Right atrium auricular region (tissue), 2 donors: Measurements from ENCODE around the gene MAML2. TPM values are rescaled to one million over a fixed set of nuclear protein-coding genes. Genes with fewer than 3 reads are reported as not detected.

ENCODE experiments used
- DNase-seq: peaks from one replicate; pipeline ENCODE4 v3.0.0-alpha.2; 2019; ENCODE audit warnings: low spot score
- H3K27ac ChIP-seq, 2 donors: fragments of 200-600 bp; sonication (generic); 1 replicate in 1 of 2; 2 replicates in 1 of 2; pipeline ENCODE4 v1.5.1; 2016 to 2019
- H3K27me3 ChIP-seq, 2 donors: fragments of 200-600 bp; sonication (generic); one replicate each; pipeline versions ENCODE4 v1.5.1 to v1.6.0; 2017 to 2019
- H3K36me3 ChIP-seq: fragments of 200-600 bp; sonication (generic); one replicate; pipeline ENCODE4 v1.5.1; 2016
- H3K4me1 ChIP-seq, 2 donors: fragments of 200-600 bp; sonication (generic); one replicate each; pipeline versions ENCODE4 v1.5.1 to v1.6.0; 2017 to 2019
- H3K4me3 ChIP-seq, 2 donors: fragments of 200-600 bp; sonication (generic); 1 replicate in 1 of 2; 2 replicates in 1 of 2; pipeline ENCODE4 v1.5.1; 2017 to 2019; ENCODE audit warnings: mild to moderate bottlenecking in 1 of 2, moderate library complexity in 1 of 2
- H3K9me3 ChIP-seq, 2 donors: fragments of 200-600 bp; sonication (generic); one replicate each; pipeline ENCODE4 v1.5.1; 2019
- CTCF ChIP-seq, 2 donors: fragments of 200-600 bp; sonication (generic); IDR thresholded peaks; one replicate each; pipeline ENCODE4 v1.5.1; 2019; ENCODE audit warnings: antibody characterized with exemption in 2 of 2
- total RNA-seq, 2 donors: library from RNA; depleted of rRNA; stranded (reverse); fragments of >200 nt; gene quantifications; one replicate each; pipeline ENCODE4 v1.1.0, GENCODE V29; 2016

Gene MAML2
- total RNA-seq, 2 donors from 2014 or later = 7.6 to 16.6 TPM

GRCh38 chr11:96203567-96204365 lies 139.2 kb downstream of the MAML2 start:
- H3K4me1 ChIP-seq = peaks cover 0 to 20% of the 10 kb centered on the region in 2 donors
- H3K9me3 ChIP-seq = no peaks in the 10 kb centered on the region
- no peak for DNase-seq
- no peak overlapping the region for H3K4me3 ChIP-seq
- no peak for TF ChIP-seq CTCF (IDR thresholded peaks at IDR 0.05)
- H3K27ac ChIP-seq = no peak overlapping the region
- H3K27me3 ChIP-seq = no peaks in the 10 kb centered on the region
- no peaks in the 10 kb centered on the region for H3K36me3 ChIP-seq

- no peak for DNase-seq
- Histone ChIP-seq H3K4me1 (peaks cover 0 to 5% of the 10 kb centered on the region in 2 donors), H3K27ac (peak overlapping the region; percentile 21 to 23), H3K36me3 (no peaks in the 10 kb centered on the region), H3K27me3 (no peaks in the 10 kb centered on the region), H3K9me3 (no peaks in the 10 kb centered on the region), H3K4me3 (no peak overlapping the region)
- TF ChIP-seq CTCF (IDR thresholded peaks at IDR 0.05) = no peak
Observed at GRCh38 chr11:96200243-96200642, 142.8 kb downstream of the MAML2 start.

- Histone ChIP-seq H3K4me1 (peaks cover 0 to 10% of the 10 kb centered on the region in 2 donors), H3K27me3 (no peaks in the 10 kb centered on the region), H3K4me3 (no peak overlapping the region), H3K36me3 (no peaks in the 10 kb centered on the region), H3K9me3 (no peaks in the 10 kb centered on the region), H3K27ac (peak overlapping the region; percentile 4 to 21)
- no peak for TF ChIP-seq CTCF (IDR thresholded peaks at IDR 0.05)
- no peak for DNase-seq
Observed at GRCh38 chr11:96199563-96200025, 143.4 kb downstream of the MAML2 start.

- H3K27ac ChIP-seq = peak overlapping the region in 1 of 2 donors; percentile 1
- no peak for TF ChIP-seq CTCF (IDR thresholded peaks at IDR 0.05)
- H3K4me3 ChIP-seq = no peak overlapping the region
- H3K27me3 ChIP-seq = no peaks in the 10 kb centered on the region
- no peak for DNase-seq
- no peaks in the 10 kb centered on the region for H3K36me3 ChIP-seq
- H3K9me3 ChIP-seq = no peaks in the 10 kb centered on the region
- H3K4me1 ChIP-seq = peaks cover 0 to 19% of the 10 kb centered on the region in 2 donors
Observed at GRCh38 chr11:96197801-96198701, 144.9 kb downstream of the MAML2 start.

GRCh38 chr11:96197103-96197502 lies 145.9 kb downstream of the MAML2 start:
- TF ChIP-seq CTCF (IDR thresholded peaks at IDR 0.05) = no peak

More at GRCh38 chr11:96197103-96197502, 145.9 kb downstream of the MAML2 start:
- Histone ChIP-seq H3K36me3 (no peaks in the 10 kb centered on the region), H3K4me3 (no peak overlapping the region), H3K27me3 (no peaks in the 10 kb centered on the region), H3K9me3 (no peaks in the 10 kb centered on the region), H3K27ac (no peak overlapping the region), H3K4me1 (peaks cover 0 to 19% of the 10 kb centered on the region in 2 donors)
- DNase-seq = no peak
